ENCODE results near the gene SGMS2. TPM values are rescaled to one million over a fixed set of nuclear protein-coding genes. Genes with fewer than 3 reads are reported as not detected.

The SGMS2 gene
- total and polyA plus RNA-seq, 4 donors: 7.3 to 41.7 (median 14.1) TPM

GRCh38 chr4:107837317-107837716 lies 12.6 kb downstream of the SGMS2 start:
- Histone ChIP-seq H3K27ac (ENCODE audit: low read depth in 1 of 2, low read length in 2 of 2) (no peak overlapping the region), H3K4me1 (ENCODE audit: control insufficient read depth in 4 of 4, insufficient read depth in 4 of 4, low read length in 3 of 4) (peaks cover 0 to 5% (median 0%) of the 10 kb centered on the region in 4 donors), H3K4me3 (ENCODE audit: low read depth in 1 of 3, low read length in 3 of 3) (no peak overlapping the region), H3K36me3 (ENCODE audit: control insufficient read depth in 4 of 4, insufficient read depth in 3 of 4, low read depth in 1 of 4, low read length in 3 of 4) (no peaks in the 10 kb centered on the region), H3K27me3 (ENCODE audit: control insufficient read depth in 4 of 4, insufficient read depth in 4 of 4, low read length in 3 of 4) (no peaks in the 10 kb centered on the region), H3K9ac (ENCODE audit: low read depth in 1 of 2, low read length in 2 of 2) (no peak overlapping the region), H3K9me3 (ENCODE audit: control insufficient read depth in 4 of 4, low read length in 3 of 4) (no peaks in the 10 kb centered on the region)
- DNase-seq (ENCODE audit: low spot score): no peak
- no peak for TF ChIP-seq FOXA1 (IDR thresholded peaks at IDR 0.05)
- no peak for TF ChIP-seq YY1 (IDR thresholded peaks at IDR 0.05)
- 81% methylated on average over 4 of the region's 4 CpGs for WGBS

- DNase-seq (ENCODE audit: low spot score): no peak
- Histone ChIP-seq H3K27ac (ENCODE audit: low read depth in 1 of 2, low read length in 2 of 2) (no peak overlapping the region), H3K4me3 (ENCODE audit: low read depth in 1 of 3, low read length in 3 of 3) (no peak overlapping the region), H3K9ac (ENCODE audit: low read depth in 1 of 2, low read length in 2 of 2) (no peak overlapping the region), H3K4me1 (ENCODE audit: control insufficient read depth in 4 of 4, insufficient read depth in 4 of 4, low read length in 3 of 4) (peaks cover 0 to 5% (median 0%) of the 10 kb centered on the region in 4 donors), H3K9me3 (ENCODE audit: control insufficient read depth in 4 of 4, low read length in 3 of 4) (no peaks in the 10 kb centered on the region), H3K36me3 (ENCODE audit: control insufficient read depth in 4 of 4, insufficient read depth in 3 of 4, low read depth in 1 of 4, low read length in 3 of 4) (no peaks in the 10 kb centered on the region), H3K27me3 (ENCODE audit: control insufficient read depth in 4 of 4, insufficient read depth in 4 of 4, low read length in 3 of 4) (no peaks in the 10 kb centered on the region)
- 89% methylated on average over 3 of the region's 3 CpGs for WGBS
- TF ChIP-seq ATF3 (IDR thresholded peaks at IDR 0.05) (no peak), MAX (IDR thresholded peaks at IDR 0.05) (no peak), HNF4G (IDR thresholded peaks at IDR 0.05) (no peak), YY1 (IDR thresholded peaks at IDR 0.05) (no peak)
Measured at GRCh38 chr4:107837776-107838618, 13.3 kb downstream of the SGMS2 start.

- WGBS: 69% methylated on average over 1 of the region's 1 CpG
- H3K27me3 ChIP-seq (ENCODE audit: control insufficient read depth in 4 of 4, insufficient read depth in 4 of 4, low read length in 3 of 4): no peaks in the 10 kb centered on the region
- no peaks in the 10 kb centered on the region for H3K9me3 ChIP-seq (ENCODE audit: control insufficient read depth in 4 of 4, low read length in 3 of 4)
- H3K4me3 ChIP-seq (ENCODE audit: low read depth in 1 of 3, low read length in 3 of 3): no peak overlapping the region
- H3K4me1 ChIP-seq (ENCODE audit: control insufficient read depth in 4 of 4, insufficient read depth in 4 of 4, low read length in 3 of 4): peaks cover 0 to 5% (median 0%) of the 10 kb centered on the region in 4 donors
- no peak for DNase-seq (ENCODE audit: low spot score)
- no peak overlapping the region for H3K9ac ChIP-seq (ENCODE audit: low read depth in 1 of 2, low read length in 2 of 2)
- peak overlapping the region in 1 of 2 donors; percentile 40 for H3K27ac ChIP-seq (ENCODE audit: low read depth in 1 of 2, low read length in 2 of 2)
- TF ChIP-seq HNF4G (IDR thresholded peaks at IDR 0.05) (no peak), EGR1 (IDR thresholded peaks at IDR 0.05; ENCODE audit: low read depth in 2 of 2) (no peak), GABPA (IDR thresholded peaks at IDR 0.05 in 1 of 2, conservative IDR thresholded peaks at IDR 0.05 in 1 of 2) (no peak), FOXA2 (IDR thresholded peaks at IDR 0.05) (no peak), MAX (IDR thresholded peaks at IDR 0.05) (no peak), ZBTB33 (IDR thresholded peaks at IDR 0.05) (no peak), TAF1 (conservative IDR thresholded peaks at IDR 0.05) (no peak), JUND (IDR thresholded peaks at IDR 0.05) (no peak), HNF4A (conservative IDR thresholded peaks at IDR 0.05) (no peak), RAD21 (IDR thresholded peaks at IDR 0.05) (no peak), RXRA (IDR thresholded peaks at IDR 0.05) (no peak), SP1 (IDR thresholded peaks at IDR 0.05) (no peak), CTCF (IDR thresholded peaks at IDR 0.05; ENCODE audit: low read depth, low read length, missing input control) (no peak)
- no peaks in the 10 kb centered on the region for H3K36me3 ChIP-seq (ENCODE audit: control insufficient read depth in 4 of 4, insufficient read depth in 3 of 4, low read depth in 1 of 4, low read length in 3 of 4)
Measured at GRCh38 chr4:107838861-107839565, 14.3 kb downstream of the SGMS2 start.
